Hepatocyte (in vitro differentiated cells): ENCODE measurements around the gene ACSL3.

Experiments used
- CTCF ChIP-seq: fragments of 200-600 bp; sonication (generic); IDR thresholded peaks from 2 replicates; pipeline ENCODE4 v1.5.1; 2016; ENCODE audit warnings: antibody characterized with exemption, mild to moderate bottlenecking; ENCODE audit not compliant: poor library complexity
- EZH2 ChIP-seq: fragments of 200-600 bp; sonication (generic); IDR thresholded peaks from 2 replicates; pipeline ENCODE4 v1.6.1; 2016; ENCODE audit warnings: antibody characterized with exemption, mild to moderate bottlenecking, borderline replicate concordance

- TF ChIP-seq CTCF (no peak), EZH2 (no peak)
These were observed 70.0 kb downstream of the ACSL3 start for GRCh38 chr2:222930862-222931261.
